ENCODE results near the gene FAM83G.

FAM83G gene

DNA sequence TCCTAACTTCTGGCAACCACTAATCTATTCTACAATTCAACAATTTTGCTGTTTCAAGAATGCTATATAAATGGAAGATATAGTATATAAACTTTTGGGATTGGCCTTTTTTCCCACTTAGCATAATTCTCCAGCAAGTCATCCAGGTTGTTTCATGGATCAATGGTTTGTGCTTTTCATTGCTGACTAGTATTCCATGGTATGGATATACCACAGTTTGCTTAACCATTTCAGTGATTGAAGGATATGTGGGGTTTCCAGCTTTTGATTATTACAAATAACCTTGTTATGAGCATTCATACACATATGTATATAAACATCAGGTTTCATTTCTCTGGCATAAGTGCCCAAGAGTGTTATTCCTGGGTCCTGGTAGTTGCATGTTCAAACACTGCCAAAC lies 2.1 kb upstream of the FAM83G start:
- DNase-seq: no peak

DNA sequence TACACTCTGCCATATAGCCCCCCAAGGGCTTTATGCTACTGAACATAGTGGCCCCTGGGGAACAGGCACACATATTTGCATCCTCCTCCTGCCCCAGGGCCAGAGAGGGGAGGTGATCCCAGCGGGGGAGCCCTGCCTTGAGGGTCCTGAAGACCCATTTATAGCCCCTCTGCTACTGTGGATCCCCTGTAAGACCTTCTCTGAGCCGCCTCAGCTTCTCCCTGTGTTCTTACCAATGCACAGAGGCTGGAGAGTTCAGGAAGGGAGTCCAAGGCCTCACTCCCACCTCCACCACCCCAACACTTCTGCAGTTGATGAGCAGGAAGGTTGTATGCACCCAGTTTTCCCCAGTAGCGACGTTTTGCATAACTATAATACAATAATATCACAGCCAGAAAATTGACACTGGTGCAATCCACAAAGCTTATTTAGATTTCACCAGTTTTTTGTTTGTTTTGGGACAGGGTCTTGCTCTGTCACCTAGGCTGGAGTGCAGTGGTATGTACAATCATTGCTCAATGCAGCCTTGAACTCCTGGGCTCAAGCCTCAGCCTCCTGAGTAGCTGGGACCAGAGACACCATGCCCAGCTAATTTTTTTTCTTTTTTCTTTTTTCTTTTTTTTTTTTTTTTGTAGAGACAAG lies 1.3 kb upstream of the FAM83G start:
- no peak for DNase-seq

DNA sequence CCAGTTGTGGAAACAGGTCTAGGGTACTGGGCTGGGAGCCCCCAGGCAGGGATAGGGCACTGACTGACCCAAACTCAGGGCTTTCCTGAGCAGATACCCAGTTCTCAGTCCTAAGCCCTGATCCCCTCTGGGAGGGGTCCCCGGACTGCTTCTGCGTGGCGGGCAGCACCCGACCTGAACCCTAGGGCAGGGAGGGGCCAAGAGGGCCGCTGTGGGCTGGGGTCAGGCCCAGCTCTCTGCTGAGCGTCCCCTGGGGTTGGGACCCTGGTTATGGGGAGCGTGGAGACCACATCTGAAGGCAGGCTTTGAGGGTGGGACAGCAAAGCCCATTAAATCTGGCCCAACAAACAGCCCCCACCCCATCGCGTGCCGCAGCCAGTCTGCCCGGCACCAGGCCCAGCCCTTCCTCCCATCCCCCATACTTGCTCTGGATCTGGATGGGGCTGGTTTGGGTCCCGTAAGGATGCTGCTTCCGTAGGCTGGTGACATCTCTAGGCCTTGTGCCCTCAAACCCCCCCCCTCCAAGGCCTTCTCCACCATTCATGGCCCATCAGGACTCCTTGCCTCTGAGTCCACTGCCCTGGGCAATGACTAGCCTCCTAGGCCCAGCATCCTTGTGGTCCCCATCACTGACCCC lies 691 bp upstream of the FAM83G start:
- DNase-seq: no peak

DNA sequence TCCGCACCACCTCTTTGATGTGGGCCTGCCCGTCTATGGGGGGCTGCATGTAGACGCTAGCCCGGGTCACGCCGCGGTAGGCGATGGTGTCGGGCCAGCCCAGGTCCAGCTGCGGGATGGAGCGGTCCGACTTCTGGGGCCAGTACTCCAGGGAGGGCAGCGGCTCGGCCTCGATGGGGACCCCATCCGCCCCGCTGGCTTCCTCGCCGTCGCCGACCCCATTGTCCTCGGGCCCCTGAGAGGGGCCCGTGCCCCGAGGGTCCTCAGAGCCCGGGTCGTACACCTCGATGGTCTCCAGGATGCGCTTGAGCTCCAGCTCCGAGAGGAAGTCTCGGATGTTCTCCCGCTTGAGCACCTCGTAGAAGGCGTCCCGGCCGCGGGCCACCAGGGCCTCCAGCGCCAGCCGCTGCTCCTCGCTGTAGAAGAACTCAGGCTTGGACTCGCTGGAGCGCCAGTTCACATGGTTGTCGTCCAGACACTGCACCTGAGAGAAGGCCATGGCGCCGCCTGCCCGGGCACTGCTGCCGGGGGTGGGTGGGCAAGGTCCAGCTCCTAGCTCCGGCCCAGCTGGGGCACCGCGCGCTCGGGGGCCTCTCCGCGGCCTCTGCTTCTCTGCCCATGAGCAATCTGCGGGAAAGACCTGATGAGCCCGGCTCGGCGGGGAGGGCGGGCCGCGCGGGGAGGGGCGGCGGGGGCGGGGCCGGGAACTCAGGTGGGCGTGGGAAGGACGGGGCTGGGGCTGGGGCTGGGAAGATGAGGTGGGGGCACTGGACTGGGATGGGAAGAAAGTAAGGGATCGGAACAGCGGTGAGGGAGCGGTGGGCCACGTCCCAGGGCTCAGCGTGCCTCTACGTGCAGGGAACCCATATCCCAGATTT lies 782 bp downstream of the FAM83G start:
- DNase-seq: peak; percentile 74

DNA sequence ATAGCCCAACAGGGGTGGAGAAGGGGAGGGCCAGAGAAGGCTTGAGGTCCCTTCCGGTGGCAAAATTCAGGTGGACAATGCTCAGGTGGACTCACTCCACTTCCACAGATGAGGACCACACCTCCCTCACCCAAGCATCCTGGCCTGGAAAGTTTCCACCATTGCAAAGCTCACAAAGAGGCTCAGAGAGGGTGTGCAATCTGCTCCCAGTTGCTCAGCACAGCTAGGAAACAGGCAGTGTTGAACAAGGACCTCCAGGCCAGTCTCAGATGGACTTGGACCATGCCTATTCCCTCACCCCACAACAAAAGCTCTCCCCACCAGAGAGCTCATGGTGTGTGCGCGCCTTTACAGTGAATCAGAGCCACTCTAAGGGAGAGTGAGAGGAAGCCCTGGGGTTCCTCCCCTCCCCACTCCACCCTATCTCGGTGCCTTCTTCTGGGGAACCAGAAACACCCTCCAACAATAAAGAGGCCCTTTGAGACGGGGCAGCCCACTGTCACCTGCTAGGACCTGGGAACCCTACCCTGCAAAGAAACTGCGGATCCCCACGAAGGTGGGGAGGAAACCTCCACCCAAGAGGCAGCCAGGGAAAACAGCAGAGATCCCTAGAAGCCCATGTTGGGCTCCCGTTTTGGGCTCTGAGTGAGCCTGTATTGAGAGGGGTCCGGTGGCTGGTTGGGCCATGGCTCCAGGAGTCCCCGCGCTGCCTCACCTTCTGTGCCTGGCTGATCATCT lies 1.6 kb downstream of the FAM83G start:
- no peak for DNase-seq

DNA sequence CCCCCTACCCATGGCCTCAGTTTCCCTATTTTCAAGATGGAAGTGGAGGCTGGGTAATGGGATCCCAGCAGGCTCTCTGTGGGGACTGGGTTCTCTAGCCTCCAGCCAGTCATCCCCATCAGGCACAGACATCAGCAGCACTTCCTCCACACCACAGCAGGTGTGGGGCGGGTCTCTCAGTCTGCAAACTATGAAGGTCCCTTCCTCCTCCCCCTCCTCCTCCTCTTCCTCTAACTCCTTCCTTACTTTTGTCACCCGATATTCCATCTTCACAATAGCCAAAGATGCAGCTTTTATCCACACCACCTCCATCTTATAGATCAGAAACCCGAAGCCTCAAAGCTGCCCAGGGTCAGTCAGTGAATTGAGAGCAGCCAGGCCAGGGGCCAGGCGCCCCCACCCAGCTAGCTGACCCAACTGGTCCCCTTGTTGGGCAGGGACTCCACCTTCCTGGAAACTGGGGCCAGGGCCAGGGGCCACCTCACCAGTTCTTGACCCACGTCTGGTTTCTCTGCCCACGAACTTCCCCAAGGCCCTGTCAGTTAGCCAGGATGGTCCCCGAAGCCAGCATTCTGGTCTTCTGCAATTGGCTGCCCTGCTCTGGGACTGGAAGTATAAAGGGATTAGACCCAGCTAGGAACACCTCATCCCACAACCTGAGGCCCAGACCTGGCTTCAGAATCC lies 2.5 kb downstream of the FAM83G start:
- DNase-seq: no peak

DNA sequence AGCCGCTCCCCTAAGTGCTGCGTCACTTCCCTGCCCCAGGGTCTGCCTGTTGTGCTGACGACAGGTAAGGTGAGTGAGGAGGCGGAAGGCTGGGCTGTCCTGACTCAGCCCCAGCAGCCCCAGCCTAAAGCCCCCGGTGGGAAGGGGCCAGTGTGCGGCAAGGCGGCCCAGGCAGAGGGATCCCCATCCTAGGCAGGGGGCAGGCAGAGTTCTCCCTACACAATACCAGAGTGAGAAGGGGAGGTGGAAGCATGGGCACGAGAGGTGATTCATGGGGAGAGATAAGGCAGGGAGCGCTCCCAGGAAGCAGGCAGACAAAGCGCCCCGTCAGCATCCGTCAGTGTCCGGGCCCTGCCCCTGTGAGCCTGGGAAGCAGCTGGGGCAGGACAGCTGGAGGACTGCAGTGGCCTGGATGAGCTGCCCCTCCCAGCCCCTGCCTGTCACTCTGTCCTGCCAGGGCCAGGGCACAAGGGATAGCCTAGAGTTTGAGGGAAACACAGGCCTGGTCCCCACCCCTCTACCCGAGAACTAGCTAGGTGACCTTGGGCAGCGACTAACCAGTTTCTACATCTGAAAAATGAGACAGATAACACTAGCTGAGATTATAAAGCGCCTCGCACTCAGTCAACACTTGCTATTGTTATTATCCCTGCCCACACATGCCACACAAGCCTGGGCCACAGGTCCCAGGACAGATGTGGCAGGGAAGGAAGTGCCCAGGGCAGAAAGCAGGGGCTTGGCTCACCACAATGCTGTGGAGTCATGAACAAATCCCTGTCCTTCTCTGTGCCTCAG lies 3.8 kb downstream of the FAM83G start:
- DNase-seq: no peak

DNA sequence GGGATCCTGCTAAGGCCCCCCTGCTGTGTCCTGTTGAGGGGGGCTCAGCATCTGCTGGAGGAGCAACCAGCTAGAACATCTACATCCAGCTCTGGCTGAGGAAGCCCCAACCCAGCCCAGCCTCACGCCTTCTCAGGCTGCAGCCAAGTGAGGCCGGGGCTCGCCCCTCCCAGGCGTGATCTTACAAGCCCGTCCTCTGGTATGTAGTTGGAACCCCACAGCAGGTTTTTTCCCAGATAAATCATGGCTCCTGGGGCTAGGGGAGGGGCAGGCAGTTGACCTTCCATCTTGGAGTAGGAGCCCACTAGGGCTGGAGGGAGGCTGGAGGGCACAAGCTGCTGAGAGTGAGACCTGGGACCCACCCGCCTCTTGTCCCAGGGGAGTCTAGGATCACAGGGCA lies 4.7 kb downstream of the FAM83G start:
- no peak for DNase-seq

DNA sequence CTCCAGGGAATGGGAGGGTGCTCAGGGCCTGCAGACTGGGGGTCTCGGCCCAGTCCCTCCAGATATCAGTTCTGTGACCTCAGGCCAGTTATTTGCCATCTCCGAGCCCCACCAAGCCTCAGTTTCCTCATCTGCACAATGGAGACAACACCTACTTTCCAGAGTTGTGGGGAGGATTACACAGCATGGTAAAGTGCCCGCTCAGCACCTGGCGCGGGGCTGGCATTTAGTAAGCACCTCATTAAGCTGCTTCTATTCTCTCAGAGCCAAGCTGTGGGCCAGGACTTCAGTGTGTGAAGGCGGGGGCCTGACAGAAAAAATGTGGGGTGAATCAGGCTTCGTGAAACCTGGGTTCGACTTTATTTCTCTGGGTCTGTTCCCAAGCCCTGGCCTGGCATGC lies 5.2 kb downstream of the FAM83G start:
- no peak for DNase-seq

DNA sequence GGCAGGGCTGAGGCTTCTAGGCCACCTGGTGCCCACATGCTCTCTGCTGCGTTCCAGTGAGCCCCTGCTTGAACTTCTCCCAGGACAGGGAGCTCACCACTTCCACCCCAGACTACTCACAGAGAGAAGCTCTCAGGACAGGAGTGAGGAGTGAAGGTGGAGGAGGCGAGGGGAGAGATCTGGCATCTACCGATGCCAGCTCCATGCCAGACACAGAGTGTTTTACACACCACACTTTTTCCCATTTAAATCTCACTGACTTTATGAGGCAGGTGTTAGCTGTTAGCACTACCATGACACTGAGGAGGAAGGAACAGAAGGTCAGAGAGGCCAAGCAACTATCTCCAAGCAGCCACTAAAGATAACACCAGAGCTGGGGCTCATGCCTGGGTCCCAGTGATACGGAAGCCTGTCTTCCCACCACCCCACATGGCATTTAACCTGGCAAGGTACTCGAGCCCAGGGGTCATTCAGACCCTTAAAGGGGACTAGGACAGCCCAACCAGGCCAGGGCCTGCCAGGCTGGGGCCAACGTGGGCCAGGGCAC lies 6.8 kb downstream of the FAM83G start:
- no peak for DNase-seq

DNA sequence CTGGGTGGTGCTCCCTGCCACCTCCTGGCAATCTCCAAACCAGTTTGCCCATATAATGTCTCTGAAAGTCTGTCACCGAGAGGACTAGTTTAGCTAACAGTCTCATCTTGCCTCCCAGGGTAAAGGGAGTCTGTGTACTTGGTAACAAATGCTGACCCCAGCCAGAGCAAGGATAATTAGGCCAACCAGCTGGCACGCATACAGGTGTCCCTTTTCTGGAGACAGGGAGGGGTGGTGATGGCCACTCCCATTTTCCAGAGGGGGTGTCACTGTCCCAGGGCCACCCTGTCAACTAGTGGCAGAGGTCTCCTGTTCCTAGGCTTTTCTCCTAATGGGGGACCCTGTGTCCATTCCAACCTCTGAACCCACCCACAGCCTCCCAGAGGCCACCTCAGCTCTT lies 8.1 kb downstream of the FAM83G start:
- DNase-seq: no peak

DNA sequence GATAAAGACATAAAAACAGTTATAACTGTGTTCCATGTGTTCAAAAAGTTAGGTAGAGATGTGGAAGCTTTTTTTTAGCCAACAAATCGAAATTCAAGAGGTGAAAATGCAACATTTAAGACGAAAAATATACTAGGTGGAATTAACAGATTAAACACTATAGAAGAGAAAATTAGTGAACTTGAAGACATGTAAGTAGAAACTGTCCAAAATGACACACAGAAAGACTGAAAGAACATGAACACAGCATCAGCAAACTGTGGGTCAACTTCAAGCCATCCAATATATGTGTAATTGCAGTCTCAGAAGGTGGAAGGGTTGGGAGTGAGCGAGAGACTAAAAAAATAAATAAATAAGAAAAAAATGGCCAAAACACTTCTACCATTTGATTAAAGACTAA lies 9.3 kb downstream of the FAM83G start:
- DNase-seq: no peak

DNA sequence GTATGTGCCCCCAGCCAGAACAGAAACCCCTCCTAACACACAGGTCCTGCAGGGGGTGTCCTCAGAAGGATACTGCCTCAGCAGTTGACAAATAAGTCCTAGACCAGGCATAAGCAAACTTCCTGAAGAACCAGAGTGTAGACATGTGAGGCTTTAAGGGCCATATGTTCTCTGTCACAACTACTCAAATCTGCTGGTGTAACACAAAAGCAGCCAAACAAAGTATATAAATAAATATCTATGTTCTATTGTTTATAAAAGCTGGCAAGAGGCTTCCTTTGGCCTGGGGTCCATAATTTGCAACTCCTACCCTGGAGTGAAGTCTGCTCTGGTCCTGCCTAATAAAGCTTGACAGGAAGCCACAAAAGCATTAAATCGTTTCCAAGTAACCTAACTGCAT lies 9.9 kb downstream of the FAM83G start:
- DNase-seq: no peak

DNA sequence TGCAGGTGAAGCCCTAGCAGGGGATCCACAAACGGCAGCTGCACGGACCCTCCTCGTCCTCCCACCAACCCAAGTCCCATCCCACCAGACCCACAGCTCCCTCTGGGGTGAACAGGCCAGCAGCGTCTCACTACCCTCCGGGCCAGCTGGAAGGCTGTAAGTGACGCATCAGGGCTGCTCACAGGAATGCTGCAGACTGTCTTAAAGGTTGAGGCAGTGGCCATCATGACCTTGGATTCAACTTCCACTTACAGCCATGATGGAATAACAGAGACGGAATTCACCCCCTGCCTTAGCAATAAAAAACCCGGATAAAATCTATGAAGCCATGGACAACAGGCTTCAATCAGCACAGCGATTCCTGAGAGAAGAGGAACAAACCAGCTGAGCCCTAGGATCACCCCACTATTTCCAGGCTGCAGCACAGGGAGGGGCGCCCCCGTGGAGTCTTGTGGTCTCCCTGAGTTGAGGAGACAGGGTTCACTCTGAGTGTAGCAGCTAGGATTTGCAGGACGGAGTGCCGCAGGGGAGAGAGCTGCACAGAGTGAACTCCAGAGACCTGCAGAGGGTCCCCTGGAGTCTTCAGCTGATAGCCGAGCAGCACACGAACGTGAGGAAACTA lies 10.5 kb downstream of the FAM83G start:
- no peak for DNase-seq

DNA sequence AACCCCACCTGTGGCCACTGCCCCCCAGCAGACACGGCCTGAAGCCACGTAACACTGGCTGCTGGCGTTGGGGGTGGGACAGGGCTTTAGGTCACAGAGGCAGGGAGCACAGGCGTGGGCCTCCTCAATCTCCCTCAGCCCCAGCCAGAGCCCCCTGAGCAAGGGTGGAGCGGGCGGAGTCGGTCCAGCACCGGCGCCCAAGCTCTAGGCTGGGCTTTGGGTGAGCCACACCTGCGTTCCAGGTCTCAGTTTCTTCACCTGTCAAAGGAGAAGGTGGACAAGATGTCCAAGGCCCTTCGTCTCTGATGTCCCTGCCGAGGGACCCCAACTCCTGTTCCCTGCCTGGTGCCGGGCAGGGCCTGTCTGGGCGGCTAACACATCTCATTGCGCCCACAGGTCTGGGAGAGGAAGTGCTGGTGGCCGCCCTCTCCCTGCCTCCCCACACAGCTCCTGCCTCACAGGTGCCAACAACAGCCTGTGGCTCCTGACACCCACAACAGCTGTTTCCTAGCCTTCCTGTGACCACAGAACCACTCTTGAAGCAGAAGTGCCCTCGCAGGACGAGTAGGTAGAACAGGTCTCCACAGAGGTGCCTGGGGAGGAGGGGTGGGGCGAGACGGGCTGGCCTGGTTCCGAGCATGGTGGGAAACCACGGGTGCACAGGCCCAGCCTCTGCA lies 12.0 kb downstream of the FAM83G start:
- no peak for DNase-seq

DNA sequence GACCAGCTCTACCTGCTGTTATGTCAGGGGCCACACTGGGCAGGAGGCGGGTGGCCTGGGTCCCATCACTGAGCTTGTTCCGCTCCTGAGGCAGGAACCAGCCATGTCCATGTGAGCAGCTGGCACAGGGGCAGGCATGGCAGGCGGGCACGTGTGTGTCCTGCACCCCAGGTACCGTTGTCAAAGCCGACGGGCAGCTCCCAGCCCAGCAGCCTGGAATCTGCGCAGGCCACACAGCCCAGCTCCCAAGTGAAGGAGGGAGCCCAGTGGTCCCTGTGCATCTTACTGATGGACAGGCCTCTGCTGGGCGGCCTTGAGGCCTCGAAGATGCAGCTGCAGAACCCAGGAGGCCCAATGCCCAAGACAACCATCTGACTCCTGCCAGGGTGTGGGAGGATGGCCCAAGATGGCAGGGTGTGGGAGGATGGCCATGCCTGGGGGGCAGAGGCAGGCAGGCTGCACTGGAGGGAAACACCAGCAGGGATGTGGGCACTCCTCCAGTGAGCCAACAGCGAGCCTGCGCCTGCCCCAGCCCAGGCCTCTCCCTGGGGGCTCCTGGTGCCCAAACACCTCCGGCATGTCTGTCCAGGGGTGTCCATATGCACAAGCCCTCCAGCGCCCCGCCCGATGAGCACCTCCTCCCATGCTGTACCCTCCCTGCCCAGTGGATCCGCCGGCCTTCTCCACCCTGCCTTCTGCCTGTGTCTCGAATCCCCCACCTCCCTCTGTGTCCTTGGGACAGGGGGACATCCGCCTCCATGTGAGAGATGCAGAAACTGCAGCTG lies 12.8 kb downstream of the FAM83G start:
- no peak for DNase-seq

DNA sequence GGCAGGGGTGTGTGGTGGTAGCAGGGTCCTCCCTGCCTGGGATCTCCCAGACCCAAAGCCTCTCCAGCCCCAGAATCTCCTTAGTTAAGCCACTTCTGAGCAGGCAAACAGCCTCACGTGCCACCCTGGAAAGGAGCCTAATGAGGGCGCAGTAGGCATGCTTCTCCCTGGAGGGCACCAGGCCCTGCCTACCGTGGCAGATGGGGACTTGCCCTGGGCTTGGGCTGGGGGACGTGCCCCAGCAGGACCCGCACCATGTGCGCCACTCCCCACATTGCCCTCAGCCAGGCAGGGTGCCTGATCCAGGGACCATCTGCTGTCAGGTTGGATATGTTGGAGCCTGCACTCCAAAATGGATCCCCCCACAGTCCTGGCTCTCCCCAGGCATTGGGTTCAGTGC lies 14.2 kb downstream of the FAM83G start:
- DNase-seq: no peak

DNA sequence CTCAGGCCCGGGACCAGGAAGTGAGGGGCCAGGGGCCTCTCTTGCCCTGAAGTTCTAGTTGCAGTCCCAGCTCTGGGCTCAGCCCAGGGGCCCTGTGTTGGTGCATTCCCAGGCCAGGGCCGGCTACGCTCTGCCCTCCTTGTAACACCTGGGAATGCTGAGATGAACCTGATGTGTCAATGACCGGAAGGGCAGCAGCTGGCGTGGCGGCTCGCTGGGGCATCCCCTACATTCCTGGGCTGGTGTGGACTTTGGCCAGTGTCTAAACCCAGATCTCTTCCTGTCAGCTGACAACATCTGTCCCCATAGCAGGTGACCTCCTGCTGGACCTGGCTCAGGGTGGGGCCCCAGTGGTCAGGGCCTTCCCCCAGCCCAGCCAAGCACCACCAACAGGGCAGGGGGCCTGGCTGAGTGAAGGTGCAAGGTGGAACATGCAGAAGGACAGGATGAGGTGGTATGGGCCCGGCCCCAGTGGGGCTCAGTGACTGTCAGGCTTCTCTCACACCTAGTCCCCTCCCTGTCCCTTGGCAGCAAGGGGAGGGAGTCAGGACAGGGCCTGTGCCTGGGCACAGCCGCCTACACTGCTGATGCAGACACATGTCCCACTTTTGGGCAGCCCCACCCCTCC lies 15.9 kb downstream of the FAM83G start:
- no peak for DNase-seq

DNA sequence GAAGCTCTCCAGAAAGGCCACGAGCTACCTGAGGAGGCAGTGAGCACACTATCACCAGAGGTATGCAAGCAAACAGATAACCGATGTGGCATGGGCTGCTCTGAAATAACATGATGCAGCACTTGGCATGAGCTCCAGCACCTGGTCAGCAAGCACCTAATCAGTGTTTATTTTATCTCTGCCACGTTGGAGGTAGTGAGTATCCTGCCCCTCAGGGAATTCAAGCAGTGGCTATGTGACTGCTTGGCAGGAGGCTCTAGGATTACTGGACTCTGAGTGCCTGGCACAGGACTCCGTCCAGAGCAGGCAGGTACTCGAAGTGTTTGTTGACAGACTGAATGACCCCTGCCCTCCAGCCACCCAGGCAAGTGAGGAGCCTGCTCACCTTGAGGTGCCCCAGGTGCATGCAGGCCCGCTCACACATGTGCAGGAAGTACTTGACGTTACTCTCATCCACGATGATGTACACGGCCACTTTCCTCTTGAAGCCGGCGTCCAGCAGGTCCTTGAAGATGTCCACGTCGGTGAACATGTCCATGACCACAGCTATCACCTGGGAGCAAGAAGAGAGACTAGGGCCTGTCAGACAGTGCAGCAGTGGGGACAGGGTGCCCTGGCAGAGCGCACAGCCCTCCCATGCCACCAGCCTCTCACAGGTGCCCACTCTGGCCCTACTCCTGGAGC lies 16.6 kb downstream of the FAM83G start:
- no peak for DNase-seq
